NCI-H748 (cell line): ENCODE data around the gene CHD9.
A peak's percentile ranks its signal among the peaks of the same experiment; 100 is the strongest.
"Not testable (repeated sequence)": the region's sequence is repeated elsewhere in the genome, so short reads cannot be mapped to it uniquely, and the experiment has no call there.

Experiments used
- DNase-seq: peaks from one replicate; lab custom pipeline; 2025; ENCODE audit not compliant: unreplicated experiment; lab: John Stamatoyannopoulos, UW

The CHD9 gene

DNA sequence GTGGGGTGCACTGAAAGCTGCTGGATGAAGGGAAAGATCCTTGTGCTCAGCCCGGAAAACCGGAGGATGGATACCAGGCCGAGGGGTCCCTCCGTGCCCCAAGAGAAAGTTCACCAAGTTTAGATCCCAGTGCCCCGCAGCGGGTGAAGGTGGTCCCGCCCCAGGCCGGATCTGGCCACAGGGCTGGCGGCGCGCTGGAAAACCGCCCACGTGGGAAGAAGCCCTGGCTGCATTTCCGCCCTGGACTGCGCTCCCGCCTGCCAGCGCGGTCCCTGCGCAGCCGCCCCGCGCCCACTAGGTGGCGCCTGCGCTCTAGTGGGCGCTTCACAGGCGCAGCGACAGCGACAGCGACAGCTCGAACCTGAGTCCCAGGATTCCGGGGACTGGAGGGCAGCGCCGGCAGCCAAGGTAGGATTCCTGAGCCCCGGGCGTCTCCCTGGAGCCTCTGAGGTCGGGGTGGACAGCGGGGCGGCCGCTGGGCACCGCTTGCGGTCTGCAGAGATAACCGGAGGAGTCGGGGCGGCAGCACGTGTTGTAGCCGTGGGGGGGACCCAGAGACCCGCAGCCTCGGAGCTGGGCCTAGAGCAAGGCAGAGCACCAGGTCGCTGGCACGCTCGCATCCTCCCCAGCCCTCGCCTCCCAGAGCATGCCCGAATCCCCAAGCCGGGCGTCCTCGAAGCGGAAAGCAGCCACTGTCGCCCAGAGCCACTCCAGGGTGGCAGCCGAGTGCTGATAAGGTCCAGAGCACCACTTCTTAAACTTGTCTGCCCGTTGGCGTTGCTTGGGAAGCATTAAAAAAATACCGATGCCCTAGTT is at the start of gene CHD9:
TSS of gene CHD9 (plus strand) at position 322 of the 816 bp plus-strand sequence. CDS start 101,099 bp downstream, outside the sequence.
- DNase-seq, result peak; percentile 85

- DNase-seq, result no peak
These were observed 47.7 kb upstream of the CHD9 start for GRCh38 chr16:53007095-53007494.

- no peak for DNase-seq
These were observed 40.5 kb upstream of the CHD9 start for GRCh38 chr16:53014287-53014686.

GRCh38 chr16:53018834-53019416 is 35.9 kb upstream of the CHD9 start:
- DNase-seq, result no peak

DNA sequence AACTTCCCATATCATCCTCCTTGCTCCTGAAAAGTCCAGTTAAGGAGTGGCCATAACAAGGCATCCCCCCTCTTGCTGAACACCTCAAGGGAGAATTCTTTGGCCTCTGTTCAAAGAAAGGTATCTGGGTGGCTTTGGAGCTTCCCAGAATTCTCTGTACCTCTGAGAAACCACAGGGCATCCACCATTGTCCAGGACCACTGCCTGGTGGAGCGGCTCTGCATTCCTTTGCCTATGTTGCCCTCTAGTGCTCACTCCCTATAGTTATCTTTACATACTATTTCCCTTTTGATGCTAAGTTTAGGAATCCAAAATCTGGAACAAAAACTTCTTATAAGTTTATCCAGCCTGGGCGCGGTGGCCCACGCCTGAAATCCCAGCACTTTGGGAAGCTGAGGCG is 32.4 kb upstream of the CHD9 start:
- peak; percentile 62 for DNase-seq

DNA sequence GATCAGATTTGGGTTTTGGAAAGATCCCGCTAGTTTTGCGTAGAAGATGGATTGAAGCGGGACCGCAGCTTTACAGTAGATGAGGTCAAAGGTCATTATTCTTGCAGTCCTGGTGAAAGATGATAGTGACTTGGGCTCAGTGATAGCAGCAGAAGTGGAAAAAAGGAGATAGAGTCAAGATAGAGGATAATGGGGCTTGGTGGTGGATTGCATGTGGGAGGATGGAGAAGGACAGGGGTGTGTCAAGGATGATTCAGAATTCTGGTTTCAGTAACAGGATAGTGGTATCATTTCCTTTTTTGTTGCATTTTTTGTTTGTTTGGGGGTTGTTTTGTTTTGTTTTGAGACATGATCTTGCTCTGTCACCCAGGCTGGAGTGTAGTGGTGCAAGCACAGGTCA is 30.7 kb upstream of the CHD9 start:
- DNase-seq, result no peak

GRCh38 chr16:53029971-53030370 is 24.8 kb upstream of the CHD9 start:
- no peak for DNase-seq

- DNase-seq, result no peak
These were observed 23.4 kb upstream of the CHD9 start for GRCh38 chr16:53031323-53031942.

GRCh38 chr16:53034306-53034705 is 20.5 kb upstream of the CHD9 start:
- no peak for DNase-seq

GRCh38 chr16:53035176-53035942 is 19.4 kb upstream of the CHD9 start:
- DNase-seq, result no peak

GRCh38 chr16:53036066-53036465 is 18.7 kb upstream of the CHD9 start:
- DNase-seq, result no peak

GRCh38 chr16:53036711-53037110 is 18.1 kb upstream of the CHD9 start:
- not testable (repeated sequence) for DNase-seq

DNA sequence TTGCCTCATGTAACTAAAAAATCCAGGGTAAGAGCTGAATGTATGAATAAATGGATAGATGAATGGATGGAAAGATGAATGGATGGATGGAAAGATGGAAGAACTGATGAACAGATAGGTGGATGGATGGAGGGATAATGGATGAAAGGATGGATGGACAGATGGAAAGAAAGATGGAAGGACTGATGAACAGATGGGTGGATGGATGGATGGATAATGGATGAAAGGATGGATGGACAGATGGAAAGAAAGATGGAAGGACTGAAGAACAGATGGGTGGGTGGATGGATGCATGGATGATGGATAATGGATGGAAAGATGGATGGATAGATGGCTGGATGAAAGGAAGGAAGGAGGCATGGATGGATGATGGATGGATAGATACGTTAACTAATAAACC is 14.0 kb upstream of the CHD9 start:
- no peak for DNase-seq

- DNase-seq, result no peak
These were observed 13.3 kb upstream of the CHD9 start for GRCh38 chr16:53041320-53042051.

- DNase-seq, result no peak
These were observed 12.5 kb upstream of the CHD9 start for GRCh38 chr16:53042235-53042701.

DNA sequence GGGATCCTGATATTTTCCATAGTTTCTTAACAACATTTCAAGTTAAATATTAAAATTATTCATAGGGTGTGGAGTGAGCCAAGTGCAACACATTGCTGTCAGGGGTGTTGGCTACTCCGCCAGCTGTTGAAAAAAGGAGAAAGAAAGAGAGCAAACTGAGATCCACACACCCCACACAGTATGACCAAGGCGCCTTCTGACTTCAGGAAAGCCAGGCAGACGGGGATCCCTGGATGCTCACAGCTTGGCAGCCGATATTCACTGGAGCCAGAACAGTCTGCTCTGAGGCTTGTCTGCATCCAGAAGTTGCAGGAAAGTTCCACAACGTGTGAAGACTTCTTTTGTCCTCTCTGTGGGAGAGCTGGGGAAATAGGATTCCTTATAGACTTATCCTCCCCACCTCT is 11.4 kb upstream of the CHD9 start:
- peak; percentile 5 for DNase-seq

GRCh38 chr16:53043986-53044601 is 10.7 kb upstream of the CHD9 start:
- peak; percentile 6 for DNase-seq

- no peak for DNase-seq
These were observed 9.2 kb upstream of the CHD9 start for GRCh38 chr16:53045341-53046220.

- not testable (repeated sequence) for DNase-seq
These were observed 7.3 kb upstream of the CHD9 start for GRCh38 chr16:53047515-53047914.
